GM12891 (cell line): ENCODE data around the gene UBAP1.

ENCODE experiments used
- PAX5 ChIP-seq: IDR thresholded peaks from 2 replicates; pipeline ENCODE4 v1.6.1; 2011; ENCODE audit warnings: low read length, moderate library complexity, mild to moderate bottlenecking; ENCODE audit not compliant: insufficient read depth, severe bottlenecking
- POLR2A ChIP-seq: IDR thresholded peaks from 2 replicates; pipeline ENCODE4 v1.6.1; 2011; ENCODE audit warnings: low read depth, low read length, control low read depth
- POLR2AphosphoS5 ChIP-seq: IDR thresholded peaks from 2 replicates; pipeline ENCODE4 v1.6.1; 2011; ENCODE audit warnings: low read depth, low read length, control low read depth
- POU2F2 ChIP-seq: IDR thresholded peaks from 2 replicates; pipeline ENCODE4 v1.6.1; 2011; ENCODE audit warnings: low read depth, mild to moderate bottlenecking, control low read depth, low read length, moderate library complexity
- SPI1 ChIP-seq: IDR thresholded peaks from 2 replicates; pipeline ENCODE4 v1.6.1; 2011; ENCODE audit warnings: low read depth, low read length, control low read depth
- TAF1 ChIP-seq: IDR thresholded peaks from 2 replicates; pipeline ENCODE4 v1.6.1; 2011; ENCODE audit warnings: low read depth, low read length, control low read depth

GRCh38 chr9:34176089-34176488 is 2.8 kb upstream of the UBAP1 start:
- no peak for TF ChIP-seq POLR2A
- no peak for TF ChIP-seq POLR2AphosphoS5
- TF ChIP-seq TAF1: no peak
- TF ChIP-seq SPI1: no peak
- no peak for TF ChIP-seq PAX5
- no peak for TF ChIP-seq POU2F2
